CD4-positive, alpha-beta T cell (primary cell): ENCODE measurements around the gene FAM114A2. TPM values are rescaled to one million over a fixed set of nuclear protein-coding genes. Genes with fewer than 3 reads are reported as not detected.

Experiments
- ATAC-seq: fragments of 200-7000 bp; cut with Tn5 transposase; one replicate; pipeline ENCODE4 v1.10.0; 2022; ENCODE audit warnings: mild to moderate bottlenecking; ENCODE audit not compliant: poor library complexity
- CTCF ChIA-PET: fragments of 350-600 bp; sonication (Branson Sonifier 250); formaldehyde crosslinking; loops from one replicate; lab custom pipeline; 2021; ENCODE audit warnings: antibody characterized with exemption, inconsistent platforms; lab: Charles Lee
- POLR2A ChIA-PET: fragments of 350-600 bp; sonication (Branson Sonifier 250); formaldehyde crosslinking; loops from one replicate; lab custom pipeline; 2021; ENCODE audit warnings: antibody characterized with exemption, inconsistent platforms; lab: Charles Lee
- DNase-seq, 14 experiments: peaks; one replicate each; pipeline ENCODE4 v3.0.0-alpha.2; 2013 to 2020; ENCODE audit warnings: mixed read lengths in 2 of 14
- H3K27ac ChIP-seq, 2 donors: one replicate each; pipeline versions ENCODE4 v1.5.1 to v1.7.0; 2013; ENCODE audit warnings: low read length in 2 of 2, low read depth in 1 of 2, mild to moderate bottlenecking in 1 of 2
- H3K27me3 ChIP-seq, 2 experiments: 1 replicate in 1 of 2; 2 replicates in 1 of 2; pipeline versions ENCODE4 v1.6.1 to v1.7.0; 2013; ENCODE audit warnings: low read length in 2 of 2, control low read depth in 1 of 2, mild to moderate bottlenecking in 1 of 2, moderate library complexity in 1 of 2; ENCODE audit not compliant: insufficient read depth in 2 of 2, control insufficient read depth in 1 of 2
- H3K36me3 ChIP-seq: one replicate; pipeline ENCODE4 v1.6.1; 2013; ENCODE audit warnings: low read length, control low read depth; ENCODE audit not compliant: insufficient read depth
- H3K4me1 ChIP-seq: one replicate; pipeline ENCODE4 v1.6.1; 2013; ENCODE audit warnings: low read length, control low read depth; ENCODE audit not compliant: insufficient read depth
- H3K4me3 ChIP-seq: one replicate; pipeline ENCODE4 v1.5.1; 2013; ENCODE audit warnings: mild to moderate bottlenecking, low read length, moderate library complexity
- H3K9me3 ChIP-seq, 2 experiments: 1 replicate in 1 of 2; 2 replicates in 1 of 2; pipeline versions ENCODE4 v1.6.1 to v1.7.0; 2013; ENCODE audit warnings: low read length in 2 of 2, mild to moderate bottlenecking in 2 of 2, control low read depth in 1 of 2, moderate library complexity in 1 of 2; ENCODE audit not compliant: control insufficient read depth in 1 of 2, insufficient read depth in 1 of 2
- H3K27ac Mint-ChIP-seq: one replicate; pipeline ENCODE4 v1.8.0; 2020; ENCODE audit warnings: mixed read lengths
- H3K27me3 Mint-ChIP-seq: one replicate; pipeline ENCODE4 v1.8.0; 2021; ENCODE audit warnings: mixed read lengths
- H3K36me3 Mint-ChIP-seq: one replicate; pipeline ENCODE4 v1.8.0; 2021; ENCODE audit warnings: low read depth, mixed read lengths
- H3K4me1 Mint-ChIP-seq: one replicate; pipeline ENCODE4 v1.8.0; 2021; ENCODE audit warnings: low read depth, mixed read lengths
- H3K4me3 Mint-ChIP-seq: one replicate; pipeline ENCODE4 v1.8.0; 2020; ENCODE audit warnings: mild to moderate bottlenecking, mixed read lengths
- H3K9me3 Mint-ChIP-seq: one replicate; pipeline ENCODE4 v1.8.0; 2020; ENCODE audit warnings: mixed read lengths
- CTCF ChIP-seq: fragments of 200-600 bp; IDR thresholded peaks from one replicate; pipeline ENCODE4 v1.8.0; 2022; ENCODE audit warnings: antibody characterized with exemption, mild to moderate bottlenecking
- intact Hi-C, 2 experiments: fragments of 100-400 bp; cut with DNase I in 1 of 2; cut with micrococcal nuclease in 1 of 2; formaldehyde crosslinking; loops; one replicate each; pipeline versions ENCODE4 v1.15.1 to v1.9.0; 2023 to 2025; cut with DNase I, micrococcal nuclease
- total RNA-seq, 174 experiments: library from RNA in 2 of 174; stranded (reverse) in 2 of 174; gene quantifications; one replicate each; pipeline ENCODE4 v1.2.3 and lab custom pipeline; 2021 to 2026

Gene FAM114A2
- total RNA-seq, 2 experiments from 2014 or later = 21.9 to 23.3 TPM

GRCh38 chr5:154055201-154055600, 16.5 kb upstream of the FAM114A2 start:
- TF ChIP-seq CTCF = no peak
- ATAC-seq (no peak), DNase-seq (no peak)
- Histone ChIP-seq H3K27ac (no peak overlapping the region), H3K4me1 (peaks cover 9% of the 10 kb centered on the region), H3K4me3 (no peak overlapping the region), H3K9me3 (no peaks in the 10 kb centered on the region), H3K27me3 (no peaks in the 10 kb centered on the region), H3K36me3 (peaks cover 32% of the 10 kb centered on the region)
- ChIA-PET POLR2A (no interaction called here), CTCF (interaction anchor here (3.1 kb wide), 1 partner anchor 17 kb away, joined by 7 read pairs; no protein-coding TSS in a partner anchor)
- intact Hi-C loops = no loop called here
- Mint-ChIP-seq H3K27me3 (no peaks in the 10 kb centered on the region), H3K9me3 (no peaks in the 10 kb centered on the region), H3K27ac (no peak overlapping the region), H3K4me1 (peaks cover 31% of the 10 kb centered on the region), H3K36me3 (peaks cover 60% of the 10 kb centered on the region), H3K4me3 (no peak overlapping the region)

GRCh38 chr5:154053468-154053867, 14.8 kb upstream of the FAM114A2 start:
- Histone ChIP-seq H3K4me1 (peaks cover 3% of the 10 kb centered on the region), H3K27me3 (no peaks in the 10 kb centered on the region), H3K27ac (no peak overlapping the region), H3K4me3 (no peak overlapping the region), H3K9me3 (no peaks in the 10 kb centered on the region), H3K36me3 (peaks cover 32% of the 10 kb centered on the region)
- Mint-ChIP-seq H3K27me3 (no peaks in the 10 kb centered on the region), H3K9me3 (no peaks in the 10 kb centered on the region), H3K27ac (no peak overlapping the region), H3K36me3 (peaks cover 76% of the 10 kb centered on the region), H3K4me1 (peaks cover 31% of the 10 kb centered on the region), H3K4me3 (no peak overlapping the region)
- no peak for TF ChIP-seq CTCF
- ChIA-PET POLR2A (interaction anchor here (1.1 kb wide), 1 partner anchor 15 kb away, joined by 3 read pairs; the partner anchor contains the start of genes FAM114A2 and MFAP3), CTCF (interaction anchor here (3.1 kb wide), 1 partner anchor 19 kb away, joined by 7 read pairs; no protein-coding TSS in a partner anchor)
- ATAC-seq = no peak
- intact Hi-C loops = no loop called here
- no peak for DNase-seq

- POLR2A ChIA-PET = interaction anchor here (3.5 kb wide), 1 partner anchor 11 kb away, joined by 14 read pairs; the partner anchor contains the start of genes FAM114A2 and MFAP3
- no peaks in the 10 kb centered on the region for H3K27me3 Mint-ChIP-seq
Measured at GRCh38 chr5:154049636-154050035, 10.9 kb upstream of the FAM114A2 start.

More at GRCh38 chr5:154049636-154050035, 10.9 kb upstream of the FAM114A2 start:
- H3K4me3 ChIP-seq = no peak overlapping the region
- Mint-ChIP-seq H3K9me3 (no peaks in the 10 kb centered on the region), H3K4me1 (peaks cover 57% of the 10 kb centered on the region), H3K4me3 (no peak overlapping the region), H3K36me3 (peaks cover 84% of the 10 kb centered on the region), H3K27ac (no peak overlapping the region)
- no peak for ATAC-seq
- intact Hi-C loops = no loop called here
- no peak overlapping the region for H3K27ac ChIP-seq
- H3K4me1 ChIP-seq = peaks cover 5% of the 10 kb centered on the region
- no peak for DNase-seq
- CTCF ChIA-PET = interaction anchor here (1.0 to 1.7 kb wide), 2 partner anchors 9 to 140 kb away, joined by 3 read pairs; no protein-coding TSS in a partner anchor
- peaks cover 28% of the 10 kb centered on the region for H3K36me3 ChIP-seq
- TF ChIP-seq CTCF = no peak
- H3K27me3 ChIP-seq = no peaks in the 10 kb centered on the region
- no peaks in the 10 kb centered on the region for H3K9me3 ChIP-seq
